NCI-H1048 (cell line): ENCODE results near the gene ASB11.

Experiments used
- DNase-seq: peaks from one replicate; lab custom pipeline; 2025; lab: John Stamatoyannopoulos, UW

ASB11 gene, protein sequence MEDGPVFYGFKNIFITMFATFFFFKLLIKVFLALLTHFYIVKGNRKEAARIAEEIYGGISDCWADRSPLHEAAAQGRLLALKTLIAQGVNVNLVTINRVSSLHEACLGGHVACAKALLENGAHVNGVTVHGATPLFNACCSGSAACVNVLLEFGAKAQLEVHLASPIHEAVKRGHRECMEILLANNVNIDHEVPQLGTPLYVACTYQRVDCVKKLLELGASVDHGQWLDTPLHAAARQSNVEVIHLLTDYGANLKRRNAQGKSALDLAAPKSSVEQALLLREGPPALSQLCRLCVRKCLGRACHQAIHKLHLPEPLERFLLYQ

DNA sequence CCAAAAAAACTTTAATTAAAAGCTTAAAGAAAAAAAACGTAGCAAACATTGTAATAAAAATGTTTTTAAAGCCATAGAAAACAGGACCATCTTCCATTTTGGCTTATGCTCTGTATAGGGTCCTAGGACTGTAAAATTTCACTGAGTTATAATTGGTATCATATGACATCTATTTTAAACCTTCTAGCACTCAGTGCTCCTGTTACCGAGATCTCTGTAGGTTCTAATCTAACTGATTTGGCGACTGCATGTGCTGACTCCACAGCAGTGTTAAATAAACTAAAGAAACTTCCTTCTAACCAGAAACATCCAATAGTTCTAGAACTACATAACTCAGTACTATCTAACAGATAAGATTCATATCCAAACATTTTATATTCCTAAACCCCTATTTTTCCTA lies at the start of gene ASB11:
Gene ASB11, minus strand, starts transcription at position 132 of the 400 bp plus-strand sequence. Its CDS starts 35 bp downstream, at position 97.
- DNase-seq = no peak

DNA sequence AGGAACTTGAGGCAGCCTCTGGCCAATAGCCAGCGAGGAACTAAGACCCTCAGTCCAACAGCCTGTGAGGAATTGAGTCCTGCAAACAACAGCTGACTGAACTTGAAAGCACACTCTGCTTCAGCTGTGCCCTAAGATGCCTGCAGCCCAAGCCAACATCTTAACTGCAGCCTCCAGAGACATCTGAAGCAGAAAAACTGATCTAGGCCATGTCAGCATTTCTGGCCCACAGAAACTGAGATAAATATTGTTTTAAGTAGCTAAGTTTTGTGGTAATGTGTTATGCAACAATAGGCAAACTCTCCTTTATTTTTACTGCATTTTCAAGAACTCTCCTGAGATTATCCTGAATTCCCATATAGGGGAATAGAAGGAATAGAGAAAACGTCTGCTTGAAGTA lies 44.3 kb upstream of the ASB11 start:
- DNase-seq = no peak

DNA sequence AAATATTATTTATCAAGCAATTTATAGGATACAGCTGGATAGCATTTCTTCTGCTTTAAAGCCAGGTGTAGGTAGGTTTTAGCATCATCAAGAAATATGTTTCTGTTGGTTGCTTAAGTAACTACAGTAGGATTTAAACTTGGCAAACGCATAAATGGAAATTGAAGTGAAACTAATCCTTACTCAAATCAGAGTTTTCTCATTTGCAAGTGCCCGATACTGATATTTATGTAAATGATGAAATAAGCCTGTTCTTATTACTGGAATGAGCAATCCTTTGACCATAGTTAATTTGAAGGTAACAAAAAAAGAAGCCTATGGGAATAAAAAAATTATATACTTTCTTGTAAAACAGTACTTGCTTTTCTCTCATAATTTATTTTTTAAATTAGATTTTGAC lies 43.1 kb upstream of the ASB11 start:
- DNase-seq = no peak

DNA sequence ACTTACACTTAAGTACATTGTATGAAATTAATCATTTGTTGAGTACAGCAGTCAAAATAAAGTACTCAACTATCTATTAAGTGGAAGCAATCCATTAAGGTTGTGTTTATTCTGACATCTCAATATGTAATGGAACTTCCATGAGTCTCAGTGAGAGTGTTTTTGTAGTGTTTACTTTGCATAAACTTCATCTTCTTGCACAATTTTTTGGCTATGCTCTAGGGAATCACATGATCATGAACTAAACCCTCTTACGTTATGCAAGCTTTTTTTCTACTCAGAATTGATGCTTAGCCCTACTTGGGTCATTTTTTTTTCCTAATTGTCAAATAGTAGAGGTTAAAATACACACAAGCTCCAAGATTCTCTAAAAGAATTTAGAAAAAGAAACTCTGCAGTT lies 41.0 kb upstream of the ASB11 start:
- DNase-seq = no peak

DNA sequence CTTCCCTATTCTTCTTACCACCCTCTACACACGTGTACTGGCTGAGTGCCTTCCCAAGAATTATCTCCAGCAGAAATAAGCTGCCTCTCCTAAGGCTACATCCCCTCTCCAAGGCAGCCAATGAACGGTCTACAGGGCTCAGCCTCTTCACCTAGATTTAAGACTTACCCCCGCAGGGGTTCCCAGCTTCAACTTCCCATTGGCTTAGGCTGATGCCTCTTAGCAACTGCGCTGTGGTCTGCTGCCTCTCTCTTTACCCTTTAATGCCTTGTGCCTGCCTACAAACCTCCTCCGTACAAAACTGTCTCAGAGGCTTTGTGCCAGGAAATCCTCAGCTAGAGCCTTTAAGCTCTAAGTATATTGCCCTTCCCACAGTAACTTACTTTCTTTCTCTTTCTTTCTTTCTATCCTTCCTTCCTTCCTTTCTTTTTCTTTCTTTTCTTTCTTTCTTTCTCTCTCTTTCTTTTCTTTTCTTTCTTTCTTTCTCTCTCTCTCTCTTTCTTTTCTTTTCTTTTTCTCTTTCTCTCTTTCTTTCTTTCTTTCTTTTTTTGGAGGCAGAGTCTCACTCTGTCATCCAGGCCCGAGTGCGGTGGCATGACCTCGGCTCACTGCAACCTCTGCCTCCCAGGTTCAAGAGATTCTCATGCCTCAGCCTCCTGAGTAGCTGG lies 35.0 kb upstream of the ASB11 start:
- DNase-seq = no peak

DNA sequence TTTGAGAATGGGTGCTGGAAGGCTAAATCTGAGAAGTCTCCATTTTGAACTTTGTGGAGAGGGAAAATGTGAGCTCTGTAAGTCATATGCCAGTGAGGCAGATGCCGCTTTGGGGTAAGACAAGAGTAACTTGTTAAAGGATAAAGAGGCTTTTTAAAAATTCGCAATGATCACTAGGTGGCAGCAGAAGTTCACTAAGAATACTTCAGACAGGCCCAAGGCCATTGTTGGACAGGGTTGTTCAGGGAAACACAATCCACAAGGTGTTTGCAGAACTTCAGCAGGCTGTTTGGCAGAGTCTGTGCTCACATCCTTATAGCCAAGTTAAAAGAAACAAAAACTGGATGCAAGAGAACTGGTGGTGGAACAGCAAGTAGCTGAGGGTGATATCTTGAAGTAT lies 33.6 kb upstream of the ASB11 start:
- DNase-seq = peak; percentile 31

DNA sequence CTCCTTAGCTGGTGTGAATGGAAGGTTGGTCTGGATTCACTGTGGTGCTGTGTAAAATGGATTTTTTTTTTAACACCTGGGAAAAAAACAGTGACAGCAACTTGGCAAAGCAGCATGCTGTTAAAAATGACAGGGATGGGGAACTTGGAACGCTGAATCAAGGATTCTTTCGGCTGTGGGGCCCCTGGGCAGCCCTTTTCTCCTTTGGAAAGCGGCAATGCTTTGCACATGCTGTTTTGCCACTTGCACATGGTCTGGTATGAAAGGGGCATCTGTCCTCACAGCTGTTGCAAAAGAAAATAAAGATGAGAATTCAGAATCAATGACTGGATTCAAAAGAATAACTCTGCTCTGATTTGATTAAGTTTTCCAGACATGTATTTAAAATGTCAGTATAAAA lies 30.5 kb upstream of the ASB11 start:
- no peak for DNase-seq

DNA sequence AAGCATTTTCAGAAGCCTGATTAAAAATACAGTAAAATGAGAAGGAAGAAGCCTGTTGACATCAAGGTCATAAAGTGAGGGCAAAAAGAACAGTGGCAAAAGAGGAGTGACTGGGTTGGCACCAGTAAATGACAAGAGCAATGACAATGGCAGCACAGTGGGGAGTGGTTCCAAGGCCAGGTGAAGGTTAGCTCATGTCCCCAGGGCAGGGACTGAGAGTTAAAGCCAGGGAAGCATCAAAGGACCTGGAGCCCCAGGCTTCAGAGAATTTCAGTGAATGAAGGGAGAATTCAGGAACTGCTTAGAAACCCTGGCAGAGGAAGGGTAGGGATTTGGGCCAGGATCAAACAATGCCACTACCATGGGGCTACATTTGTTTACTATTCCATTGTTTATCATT lies 28.7 kb upstream of the ASB11 start:
- no peak for DNase-seq

DNA sequence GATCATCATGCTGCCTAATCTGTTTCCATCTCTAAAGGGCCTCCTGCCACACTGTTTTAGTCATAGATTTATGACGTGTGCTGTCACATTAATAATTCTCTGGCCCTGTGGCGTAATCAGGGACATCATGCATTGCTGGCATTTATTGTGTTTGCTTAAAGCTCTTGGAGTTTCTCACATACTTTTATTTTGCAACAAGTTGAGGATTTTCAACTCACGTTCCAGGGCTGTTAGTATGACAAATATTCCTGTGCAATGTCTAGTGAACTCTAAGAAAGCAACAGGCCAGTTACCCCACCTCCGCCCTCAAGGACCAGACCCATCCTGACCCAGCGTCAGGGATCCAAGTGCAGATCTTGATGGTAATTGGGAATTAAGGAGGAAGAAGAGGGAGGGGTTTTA lies 27.6 kb upstream of the ASB11 start:
- DNase-seq = no peak

DNA sequence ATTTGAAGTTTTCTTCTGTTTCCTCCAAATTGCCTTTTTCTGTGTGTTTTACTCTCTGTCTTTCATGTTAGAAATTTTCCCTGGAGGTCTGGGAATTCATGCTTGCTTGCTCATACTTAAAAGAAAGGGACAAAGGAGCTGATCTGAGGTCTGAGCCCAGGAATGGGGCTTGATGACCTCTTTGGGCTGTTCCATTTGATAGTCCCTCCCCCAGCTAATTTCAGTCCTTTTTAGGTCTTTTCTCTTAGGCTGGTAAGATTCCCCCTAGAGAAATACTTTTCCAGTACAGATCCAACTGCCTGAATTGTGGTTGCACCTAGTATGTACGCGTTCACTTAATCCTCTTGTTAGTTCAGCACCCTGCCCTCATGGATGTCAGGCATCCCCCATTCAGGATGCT lies 25.4 kb upstream of the ASB11 start:
- DNase-seq = no peak

DNA sequence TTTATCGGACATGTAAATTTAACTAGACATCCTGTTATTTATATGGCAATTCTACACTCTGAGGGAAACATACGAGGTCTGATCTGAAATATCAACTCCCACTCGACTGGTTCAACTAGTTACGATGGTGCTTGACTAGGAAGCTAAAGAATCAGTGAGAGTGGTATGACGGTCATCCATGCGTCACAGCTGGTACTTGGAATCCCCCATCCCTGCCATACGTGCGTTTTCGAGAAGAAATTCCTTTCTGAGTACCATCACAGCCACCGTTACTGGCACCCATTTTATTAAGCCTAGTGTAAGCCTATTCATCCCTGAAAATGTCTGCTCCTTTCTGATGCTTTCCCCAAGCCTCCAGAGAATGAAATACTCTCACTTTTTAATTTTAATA lies 20.6 kb upstream of the ASB11 start:
- DNase-seq = no peak

DNA sequence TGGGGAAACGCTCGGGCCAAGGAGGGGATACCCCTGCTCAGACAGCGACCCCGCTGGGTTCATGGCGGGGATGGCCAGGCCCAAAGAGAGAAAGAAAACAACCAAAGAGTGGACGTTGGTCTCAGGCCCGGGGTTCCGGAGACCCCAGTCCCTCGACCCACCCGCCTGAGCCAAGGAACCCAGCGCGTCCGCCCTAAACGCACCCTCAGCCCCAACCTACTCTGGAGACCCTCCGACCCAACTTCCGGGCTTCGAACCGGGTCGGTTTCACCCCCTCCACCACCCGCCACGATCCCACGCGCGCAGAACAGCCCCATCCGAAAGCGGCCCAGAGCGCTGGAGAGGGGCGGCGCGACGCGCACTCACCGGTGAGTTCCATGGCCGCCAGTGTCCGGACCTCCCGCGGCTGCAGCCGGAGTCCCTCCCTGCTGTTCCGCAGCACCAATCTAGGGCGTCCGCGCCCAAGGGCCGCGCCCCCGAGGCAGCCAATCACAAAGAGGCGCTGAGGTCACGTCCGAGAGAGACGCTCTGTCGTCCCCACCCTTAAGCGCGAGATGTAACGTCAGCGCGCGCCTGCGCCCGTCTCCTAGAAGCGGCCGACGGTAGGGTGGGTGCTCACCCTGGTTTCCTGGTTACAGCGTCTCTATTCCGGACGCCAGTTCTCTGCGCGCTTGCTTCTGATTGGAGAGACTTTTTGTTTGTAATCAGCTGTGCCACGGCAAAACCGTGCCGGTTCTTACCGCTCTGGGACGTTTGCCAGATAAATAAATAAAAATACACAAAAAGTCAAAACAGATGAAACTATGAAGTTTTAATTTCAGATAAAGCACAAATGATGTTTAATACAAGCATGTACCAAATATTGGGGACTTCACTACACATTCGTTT lies 19.9 kb upstream of the ASB11 start, which contains the start of gene PIGA:
Gene PIGA, minus strand, starts transcription at position 389 of the 888 bp plus-strand sequence. CDS start 3,593 bp downstream, outside the sequence.
- peak; percentile 73 for DNase-seq

DNA sequence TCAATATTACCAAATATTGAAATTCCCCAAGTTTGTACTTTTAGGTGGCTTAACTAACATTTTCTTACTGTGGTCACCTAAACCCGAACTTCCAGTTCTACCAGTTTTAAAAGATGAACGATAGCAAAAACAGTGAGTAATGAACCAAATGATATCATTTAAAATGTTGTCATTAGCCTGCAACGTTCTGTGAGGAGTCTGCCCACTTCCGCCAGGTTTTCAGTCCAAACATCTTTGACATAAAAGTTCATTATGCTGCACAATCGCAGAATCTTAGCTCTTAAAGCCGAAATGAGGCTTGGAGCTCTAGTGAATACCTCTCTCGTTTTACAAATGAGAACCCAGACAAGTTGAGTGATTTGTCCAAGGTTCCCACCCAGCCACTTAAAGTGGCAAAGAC lies 19.1 kb upstream of the ASB11 start:
- DNase-seq = no peak

DNA sequence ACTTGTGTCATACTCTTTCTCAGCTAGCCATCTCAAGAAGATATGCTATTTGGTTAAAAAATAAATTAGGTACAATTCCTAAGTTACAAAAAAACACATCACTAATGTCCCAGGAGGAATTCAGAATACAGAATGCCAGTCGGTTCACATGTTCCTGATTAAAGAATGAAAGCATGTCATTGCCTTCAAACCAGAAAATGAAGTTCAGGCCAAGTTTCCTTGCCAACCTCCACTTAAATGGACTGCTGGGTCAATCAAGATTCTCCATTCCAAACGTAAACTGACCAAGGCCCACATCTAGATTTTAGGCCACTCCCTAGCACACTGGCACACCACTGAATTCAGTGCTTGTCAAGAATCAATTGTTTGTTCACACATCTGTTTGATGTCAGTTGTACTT lies 13.4 kb upstream of the ASB11 start:
- no peak for DNase-seq

DNA sequence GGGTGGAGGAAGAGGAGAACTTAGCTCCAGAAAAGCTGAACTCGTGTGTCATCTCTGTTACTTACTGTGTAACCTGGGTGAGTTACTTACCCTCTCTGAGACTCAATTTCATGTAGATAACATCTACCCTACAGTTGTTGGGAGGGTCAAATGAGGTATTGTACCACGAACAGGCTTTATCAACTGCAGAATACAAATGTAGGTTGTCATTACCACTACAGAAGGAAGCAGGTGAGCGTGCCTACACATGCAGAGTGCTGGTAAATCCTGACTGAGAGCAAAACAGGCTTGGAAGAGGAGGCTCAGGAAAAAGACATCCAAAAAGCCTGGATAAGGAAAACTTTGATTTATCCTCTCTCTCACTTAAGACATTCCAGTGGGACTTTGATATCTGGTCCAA lies 12.7 kb upstream of the ASB11 start:
- no peak for DNase-seq

DNA sequence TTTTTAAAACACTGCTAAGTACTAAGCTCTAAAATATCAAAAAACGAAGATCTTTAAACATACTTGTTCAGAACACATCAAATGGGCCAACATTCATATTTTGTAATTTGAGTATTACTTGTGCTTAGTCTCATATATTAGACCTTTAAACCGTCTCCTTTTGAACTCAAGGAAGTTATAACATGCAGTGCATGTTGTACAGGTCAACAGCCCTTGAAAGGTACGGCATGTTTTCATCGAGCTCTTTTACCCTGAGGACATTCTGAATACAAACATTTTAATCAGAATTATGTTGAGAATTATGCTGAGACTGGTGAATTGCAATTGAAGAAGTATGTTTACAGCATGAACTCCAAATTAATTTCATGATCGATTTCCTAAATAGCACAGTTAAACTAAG lies 7.0 kb upstream of the ASB11 start:
- DNase-seq = no peak

DNA sequence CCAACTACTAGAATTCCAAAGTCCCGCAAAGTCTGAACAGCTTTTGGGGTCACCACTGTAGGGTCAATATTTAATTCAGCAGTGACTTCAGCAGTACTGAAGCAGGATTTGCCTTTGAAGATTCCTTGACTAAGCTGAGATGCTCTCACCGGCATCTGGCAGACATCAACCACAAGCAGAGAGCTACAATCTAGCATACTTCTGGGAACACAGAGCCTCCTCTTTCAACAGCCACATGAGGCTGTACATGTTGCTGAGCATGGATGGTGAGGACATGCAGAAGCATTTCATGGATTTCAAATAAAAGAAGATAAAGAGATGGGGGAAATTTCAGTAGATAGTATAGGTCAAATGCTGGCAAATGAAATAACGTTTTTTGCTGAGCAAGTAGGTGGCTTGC lies 6.6 kb upstream of the ASB11 start:
- no peak for DNase-seq

DNA sequence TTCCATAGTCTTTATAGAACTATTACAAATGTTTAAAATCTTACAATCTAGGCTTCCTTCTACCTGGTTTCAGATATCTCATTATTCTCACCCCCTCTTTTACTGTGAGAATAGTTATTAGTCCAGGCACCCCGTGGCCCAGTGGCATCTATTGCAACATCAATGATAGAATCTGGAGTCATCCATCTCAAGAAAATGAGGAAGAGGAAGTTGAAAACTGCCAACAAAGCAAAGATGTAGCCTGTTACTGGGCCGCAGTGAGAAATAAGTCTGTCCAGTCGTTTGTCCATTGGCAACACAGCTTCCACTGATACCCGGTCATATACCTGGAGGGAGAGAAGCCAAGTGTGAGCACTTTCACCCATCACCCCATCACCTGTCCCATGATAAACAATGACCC lies 6.0 kb upstream of the ASB11 start:
- DNase-seq = no peak

DNA sequence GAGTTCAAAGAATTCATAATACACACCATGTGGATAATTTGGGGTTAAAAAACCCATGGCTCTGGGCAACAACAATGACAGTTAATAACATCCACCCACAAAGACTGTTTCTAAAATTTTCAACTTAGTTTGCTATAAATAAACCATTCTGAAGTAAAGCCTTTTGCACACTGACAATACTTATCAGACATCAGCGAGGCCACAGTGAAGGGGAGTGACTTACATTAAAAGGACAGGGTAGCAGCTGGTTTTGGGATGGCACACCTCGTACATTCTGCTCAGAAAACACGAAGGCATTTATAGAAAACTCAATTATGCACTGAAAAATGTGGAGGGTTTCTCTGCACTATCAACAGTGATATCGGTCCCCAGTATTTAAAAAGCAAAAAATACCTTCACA lies 4.9 kb upstream of the ASB11 start:
- no peak for DNase-seq

DNA sequence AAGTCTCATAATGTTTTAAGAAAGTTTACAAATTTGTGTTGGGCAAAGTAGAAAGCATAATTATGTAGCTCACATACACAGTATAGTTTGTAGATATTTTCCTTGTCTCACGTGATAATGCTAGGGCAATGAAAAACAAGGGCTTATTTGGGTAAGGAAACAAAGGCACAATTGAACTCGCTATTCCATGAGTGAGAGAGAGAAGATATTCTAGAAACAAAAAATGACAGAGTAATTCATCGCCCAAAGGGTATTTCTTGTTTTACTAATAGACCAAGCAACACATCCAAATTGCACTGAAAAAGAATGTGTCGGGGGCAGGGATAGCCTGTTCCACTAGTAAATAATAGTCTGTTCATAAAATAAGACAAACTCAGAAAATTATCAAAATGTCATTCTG lies 3.6 kb upstream of the ASB11 start:
- DNase-seq = peak; percentile 20

DNA sequence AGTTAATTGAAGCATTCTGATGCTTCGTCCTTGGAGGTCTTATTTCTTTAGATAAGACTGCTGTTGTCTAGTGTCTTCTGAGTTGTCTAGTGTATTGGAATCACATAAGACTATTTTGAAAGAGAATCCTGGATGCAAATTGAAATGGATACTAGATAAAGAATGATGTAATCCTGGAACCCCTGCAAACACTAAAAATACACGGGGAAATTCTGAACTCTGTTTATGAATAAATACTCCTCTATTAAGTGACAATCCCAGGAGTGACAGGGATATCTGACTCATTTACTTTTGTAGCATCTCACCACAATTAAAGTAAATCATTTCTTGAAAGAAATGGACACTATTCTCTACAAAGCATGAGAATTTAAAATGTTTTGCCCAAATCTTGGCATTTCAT lies 968 bp downstream of the ASB11 start:
- no peak for DNase-seq

DNA sequence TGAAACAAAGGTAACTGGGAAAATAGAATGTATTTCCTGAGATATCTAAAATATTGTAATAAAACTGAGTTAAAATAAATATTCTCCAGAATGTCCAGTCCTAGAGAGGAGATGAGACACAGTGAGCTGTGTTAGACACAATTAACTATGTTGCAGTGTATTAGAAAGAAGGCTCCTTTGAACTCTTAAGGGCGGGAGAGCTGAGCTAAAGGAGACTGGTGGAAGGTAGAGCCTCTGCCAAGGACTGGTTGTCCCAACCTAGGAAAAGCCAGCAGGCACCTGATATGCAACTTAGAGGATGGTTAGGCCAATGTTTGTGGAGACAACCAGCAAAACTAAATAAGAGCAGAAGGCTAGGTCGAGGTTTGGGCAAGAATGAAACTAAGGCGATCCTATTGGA lies 4.3 kb downstream of the ASB11 start:
- DNase-seq = no peak

DNA sequence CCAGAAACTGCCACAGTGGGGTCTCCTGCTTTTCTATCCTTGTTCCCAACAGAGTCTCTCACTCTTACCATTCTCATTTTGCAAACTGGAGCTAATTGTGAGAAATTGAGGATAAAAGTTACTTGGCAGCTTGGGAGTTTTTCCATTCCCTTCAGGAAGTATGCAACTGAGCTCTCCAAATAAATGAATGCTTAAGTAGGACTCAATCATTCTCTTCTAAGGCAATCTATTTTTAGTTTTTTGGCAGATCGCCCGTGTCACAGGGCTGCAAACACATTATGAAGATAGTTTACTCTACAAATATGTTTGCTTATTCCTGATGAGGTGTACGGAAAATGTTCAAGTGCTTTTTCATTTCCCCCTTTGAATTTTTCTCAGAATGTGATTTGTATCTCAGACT lies 5.3 kb downstream of the ASB11 start:
- DNase-seq = no peak
